ENCODE results near the gene PACS1. TPM values are rescaled to one million over a fixed set of nuclear protein-coding genes. Genes with fewer than 3 reads are reported as not detected.

The PACS1 gene
- total RNA-seq, 4 donors from 2014 or later = 37.1 to 97.8 (median 54.3) TPM

- Histone ChIP-seq H3K36me3 (peaks cover 95 to 100% (median 98%) of the 10 kb centered on the region in 4 donors), H3K27me3 (no peaks in the 10 kb centered on the region), H3K4me3 (no peak overlapping the region), H3K4me1 (peaks cover 0 to 5% (median 0%) of the 10 kb centered on the region in 4 donors), H3K9me3 (no peaks in the 10 kb centered on the region), H3K27ac (replicated peaks in 1 of 4) (no peak overlapping the region)
- intact Hi-C loops (cut with DNase I) = no loop called here
- WGBS = 79% methylated on average over 2 of the region's 2 CpGs
- DNase-seq (ENCODE audit: extremely low spot score) = no peak
- no peak for TF ChIP-seq POLR2AphosphoS5 (IDR thresholded peaks at IDR 0.05)
- no peak for TF ChIP-seq EP300 (IDR thresholded peaks at IDR 0.05)
- TF ChIP-seq POLR2A (IDR thresholded peaks at IDR 0.05; ENCODE audit: low read depth) = no peak
- TF ChIP-seq CTCF (IDR thresholded peaks at IDR 0.05) = no peak
Observed at GRCh38 chr11:66062408-66062807, 7.7 kb upstream of the PACS1 start.

- Histone ChIP-seq H3K9me3 (no peaks in the 10 kb centered on the region), H3K36me3 (peaks cover 84 to 100% (median 96%) of the 10 kb centered on the region in 4 donors), H3K4me1 (peaks cover 11 to 20% (median 12%) of the 10 kb centered on the region in 4 donors), H3K4me3 (no peak overlapping the region), H3K27ac (replicated peaks in 1 of 4) (no peak overlapping the region), H3K27me3 (no peaks in the 10 kb centered on the region)
- intact Hi-C loops (cut with DNase I) = no loop called here
- WGBS = 100% methylated on average over 2 of the region's 2 CpGs
- no peak for TF ChIP-seq POLR2AphosphoS5 (IDR thresholded peaks at IDR 0.05)
- TF ChIP-seq POLR2A (IDR thresholded peaks at IDR 0.05; ENCODE audit: low read depth) = no peak
- no peak for TF ChIP-seq EP300 (IDR thresholded peaks at IDR 0.05)
- no peak for TF ChIP-seq CTCF (IDR thresholded peaks at IDR 0.05)
- DNase-seq (ENCODE audit: extremely low spot score) = no peak
Observed at GRCh38 chr11:66063900-66064299, 6.2 kb upstream of the PACS1 start.

GRCh38 chr11:66064571-66064970 is 5.5 kb upstream of the PACS1 start:
- Histone ChIP-seq H3K27ac (replicated peaks in 1 of 4) (no peak overlapping the region), H3K27me3 (no peaks in the 10 kb centered on the region), H3K4me3 (no peak overlapping the region), H3K4me1 (peaks cover 18 to 27% (median 19%) of the 10 kb centered on the region in 4 donors), H3K9me3 (no peaks in the 10 kb centered on the region), H3K36me3 (peaks cover 77 to 94% (median 90%) of the 10 kb centered on the region in 4 donors)
- WGBS = 96% methylated on average over 1 of the region's 1 CpG
- TF ChIP-seq POLR2AphosphoS5 (IDR thresholded peaks at IDR 0.05) (no peak), CTCF (IDR thresholded peaks at IDR 0.05) (no peak), POLR2A (IDR thresholded peaks at IDR 0.05; ENCODE audit: low read depth) (no peak), EP300 (IDR thresholded peaks at IDR 0.05) (no peak)
- no peak for DNase-seq (ENCODE audit: extremely low spot score)
- intact Hi-C loops (cut with DNase I) = no loop called here

- 77% methylated on average over 3 of the region's 3 CpGs for WGBS
Observed at GRCh38 chr11:66066751-66067150, 3.3 kb upstream of the PACS1 start.

More at GRCh38 chr11:66066751-66067150, 3.3 kb upstream of the PACS1 start:
- H3K4me3 ChIP-seq = no peak overlapping the region
- no peak for TF ChIP-seq POLR2A (IDR thresholded peaks at IDR 0.05; ENCODE audit: low read depth)
- no peak for TF ChIP-seq EP300 (IDR thresholded peaks at IDR 0.05)
- TF ChIP-seq CTCF (IDR thresholded peaks at IDR 0.05) = no peak
- no peak for TF ChIP-seq POLR2AphosphoS5 (IDR thresholded peaks at IDR 0.05)
- H3K36me3 ChIP-seq = peaks cover 56 to 72% (median 68%) of the 10 kb centered on the region in 4 donors
- no peaks in the 10 kb centered on the region for H3K9me3 ChIP-seq
- peaks cover 28 to 37% (median 32%) of the 10 kb centered on the region in 4 donors for H3K4me1 ChIP-seq
- peak overlapping the region in 2 of 4 donors; percentile 23 to 96 for H3K27ac ChIP-seq (replicated peaks in 1 of 4)
- intact Hi-C loops (cut with DNase I) = no loop called here
- no peak for DNase-seq (ENCODE audit: extremely low spot score)
- no peaks in the 10 kb centered on the region for H3K27me3 ChIP-seq
